ENCODE data around the gene MGAT5.
A peak's percentile ranks its signal among the peaks of the same experiment; 100 is the strongest.

The MGAT5 gene

GRCh38 chr2:134489732-134490384, 236.0 kb downstream of the MGAT5 start:
- H3K27me3 Mint-ChIP-seq = peaks cover 4 to 11% of the 10 kb centered on the region in 2 donors

GRCh38 chr2:134490559-134490958, 236.7 kb downstream of the MGAT5 start:
- no peak overlapping the region for H3K27ac Mint-ChIP-seq
- H3K4me1 Mint-ChIP-seq = no peaks in the 10 kb centered on the region
- no peaks in the 10 kb centered on the region for H3K9me3 Mint-ChIP-seq

More at GRCh38 chr2:134489732-134490384, 236.0 kb downstream of the MGAT5 start:
- no peaks in the 10 kb centered on the region for H3K36me3 Mint-ChIP-seq
- no peaks in the 10 kb centered on the region for H3K4me1 Mint-ChIP-seq
- no peak overlapping the region for H3K27ac Mint-ChIP-seq
- DNase-seq (no peak), ATAC-seq (replicated peaks) (peak in 1 of 2 donors; percentile 14)
- H3K9me3 Mint-ChIP-seq = no peaks in the 10 kb centered on the region
- no peak overlapping the region for H3K4me3 Mint-ChIP-seq

GRCh38 chr2:134491022-134491421, 237.2 kb downstream of the MGAT5 start:
- ATAC-seq (replicated peaks) (no peak), DNase-seq (no peak)
- Mint-ChIP-seq H3K27ac (no peak overlapping the region), H3K9me3 (no peaks in the 10 kb centered on the region), H3K36me3 (no peaks in the 10 kb centered on the region), H3K4me1 (no peaks in the 10 kb centered on the region), H3K27me3 (peaks cover 4 to 11% of the 10 kb centered on the region in 2 donors), H3K4me3 (no peak overlapping the region)

More at GRCh38 chr2:134490559-134490958, 236.7 kb downstream of the MGAT5 start:
- no peaks in the 10 kb centered on the region for H3K36me3 Mint-ChIP-seq
- peaks cover 4 to 11% of the 10 kb centered on the region in 2 donors for H3K27me3 Mint-ChIP-seq
- DNase-seq = no peak
- no peak for ATAC-seq (replicated peaks)
- no peak overlapping the region for H3K4me3 Mint-ChIP-seq

GRCh38 chr2:134491771-134492441, 238.0 kb downstream of the MGAT5 start:
- ATAC-seq (replicated peaks) = no peak
- no peaks in the 10 kb centered on the region for H3K36me3 Mint-ChIP-seq
- H3K27me3 Mint-ChIP-seq = peaks cover 4 to 11% of the 10 kb centered on the region in 2 donors
- no peak for DNase-seq
- no peak overlapping the region for H3K27ac Mint-ChIP-seq
- H3K4me1 Mint-ChIP-seq = no peaks in the 10 kb centered on the region
- no peaks in the 10 kb centered on the region for H3K9me3 Mint-ChIP-seq
- no peak overlapping the region for H3K4me3 Mint-ChIP-seq

- Mint-ChIP-seq H3K4me1 (no peaks in the 10 kb centered on the region), H3K27me3 (peaks cover 4 to 11% of the 10 kb centered on the region in 2 donors), H3K36me3 (no peaks in the 10 kb centered on the region), H3K27ac (no peak overlapping the region), H3K9me3 (no peaks in the 10 kb centered on the region), H3K4me3 (no peak overlapping the region)
- ATAC-seq (replicated peaks) (no peak), DNase-seq (no peak)
Measured at GRCh38 chr2:134493797-134494196, 239.9 kb downstream of the MGAT5 start.

GRCh38 chr2:134498654-134499053, 244.8 kb downstream of the MGAT5 start:
- peaks cover 4 to 6% of the 10 kb centered on the region in 2 donors for H3K27me3 Mint-ChIP-seq
- H3K4me3 Mint-ChIP-seq = no peak overlapping the region
- H3K9me3 Mint-ChIP-seq = no peaks in the 10 kb centered on the region
- no peaks in the 10 kb centered on the region for H3K4me1 Mint-ChIP-seq
- ATAC-seq (replicated peaks) = no peak
- DNase-seq = no peak
- no peaks in the 10 kb centered on the region for H3K36me3 Mint-ChIP-seq
- H3K27ac Mint-ChIP-seq = no peak overlapping the region

GRCh38 chr2:134499307-134499926, 245.5 kb downstream of the MGAT5 start:
- no peaks in the 10 kb centered on the region for H3K27me3 Mint-ChIP-seq
- H3K9me3 Mint-ChIP-seq = no peaks in the 10 kb centered on the region
- H3K4me1 Mint-ChIP-seq = no peaks in the 10 kb centered on the region
- H3K27ac Mint-ChIP-seq = no peak overlapping the region
- DNase-seq = no peak
- H3K4me3 Mint-ChIP-seq = no peak overlapping the region
- H3K36me3 Mint-ChIP-seq = no peaks in the 10 kb centered on the region
- no peak for ATAC-seq (replicated peaks)

GRCh38 chr2:134500211-134500935, 246.5 kb downstream of the MGAT5 start:
- no peaks in the 10 kb centered on the region for H3K36me3 Mint-ChIP-seq
- no peaks in the 10 kb centered on the region for H3K27me3 Mint-ChIP-seq
- no peaks in the 10 kb centered on the region for H3K4me1 Mint-ChIP-seq
- H3K27ac Mint-ChIP-seq = no peak overlapping the region
- ATAC-seq (replicated peaks) (no peak), DNase-seq (no peak)
- H3K9me3 Mint-ChIP-seq = no peaks in the 10 kb centered on the region
- H3K4me3 Mint-ChIP-seq = no peak overlapping the region

- H3K27ac Mint-ChIP-seq = no peak overlapping the region
- H3K9me3 Mint-ChIP-seq = no peaks in the 10 kb centered on the region
- H3K36me3 Mint-ChIP-seq = no peaks in the 10 kb centered on the region
- ATAC-seq (replicated peaks) (no peak), DNase-seq (no peak)
- H3K4me3 Mint-ChIP-seq = no peak overlapping the region
- no peaks in the 10 kb centered on the region for H3K4me1 Mint-ChIP-seq
- no peaks in the 10 kb centered on the region for H3K27me3 Mint-ChIP-seq
Measured at GRCh38 chr2:134501476-134502091, 247.7 kb downstream of the MGAT5 start.

GRCh38 chr2:134502104-134502503, 248.2 kb downstream of the MGAT5 start:
- H3K4me1 Mint-ChIP-seq = no peaks in the 10 kb centered on the region
- H3K27ac Mint-ChIP-seq = no peak overlapping the region
- H3K36me3 Mint-ChIP-seq = no peaks in the 10 kb centered on the region
- no peaks in the 10 kb centered on the region for H3K9me3 Mint-ChIP-seq
- ATAC-seq (replicated peaks) (no peak), DNase-seq (no peak)
- H3K4me3 Mint-ChIP-seq = no peak overlapping the region
- no peaks in the 10 kb centered on the region for H3K27me3 Mint-ChIP-seq
